ENCODE measurements around the gene SLC16A12.
"Not testable (repeated sequence)": the region's sequence is repeated elsewhere in the genome, so short reads cannot be mapped to it uniquely, and the experiment has no call there.

SLC16A12 gene

GRCh38 chr10:89547853-89548513 lies 12.6 kb upstream of the SLC16A12 start:
- DNase-seq: no peak

- DNase-seq: not testable (repeated sequence)
Measured at GRCh38 chr10:89546651-89547050, 11.3 kb upstream of the SLC16A12 start.

GRCh38 chr10:89543841-89544240 lies 8.4 kb upstream of the SLC16A12 start:
- no peak for DNase-seq

GRCh38 chr10:89540420-89540949 lies 5.1 kb upstream of the SLC16A12 start:
- DNase-seq: no peak

- no peak for DNase-seq
Measured at GRCh38 chr10:89537364-89537763, 2.0 kb upstream of the SLC16A12 start.

GRCh38 chr10:89536013-89536354 lies 590 bp upstream of the SLC16A12 start:
- no peak for DNase-seq

GRCh38 chr10:89534826-89535166 lies 598 bp downstream of the SLC16A12 start:
- no peak for DNase-seq

- DNase-seq: no peak
Measured at GRCh38 chr10:89532476-89532875, 2.9 kb downstream of the SLC16A12 start.

DNA sequence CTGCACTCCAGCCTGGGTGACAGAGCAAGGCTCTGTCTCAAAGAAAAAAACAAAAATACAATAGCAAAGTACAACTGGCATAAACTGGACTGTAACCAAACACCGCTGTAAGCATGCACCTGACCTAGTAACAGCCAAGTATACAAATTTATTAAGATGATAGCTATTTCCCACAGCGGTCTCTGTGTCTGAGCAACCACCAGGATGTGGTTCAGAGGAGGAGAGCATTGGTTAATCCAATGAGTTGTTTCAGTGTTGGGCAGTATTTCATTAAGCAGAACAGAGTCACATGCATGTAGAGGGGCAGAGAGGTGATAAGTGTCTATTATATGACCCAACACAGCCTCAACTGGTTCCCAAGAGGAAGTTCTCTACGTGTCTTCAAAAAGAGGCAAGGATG lies 4.0 kb downstream of the SLC16A12 start:
- DNase-seq: no peak

- DNase-seq: not testable (repeated sequence)
Measured at GRCh38 chr10:89529711-89530110, 5.7 kb downstream of the SLC16A12 start.

DNA sequence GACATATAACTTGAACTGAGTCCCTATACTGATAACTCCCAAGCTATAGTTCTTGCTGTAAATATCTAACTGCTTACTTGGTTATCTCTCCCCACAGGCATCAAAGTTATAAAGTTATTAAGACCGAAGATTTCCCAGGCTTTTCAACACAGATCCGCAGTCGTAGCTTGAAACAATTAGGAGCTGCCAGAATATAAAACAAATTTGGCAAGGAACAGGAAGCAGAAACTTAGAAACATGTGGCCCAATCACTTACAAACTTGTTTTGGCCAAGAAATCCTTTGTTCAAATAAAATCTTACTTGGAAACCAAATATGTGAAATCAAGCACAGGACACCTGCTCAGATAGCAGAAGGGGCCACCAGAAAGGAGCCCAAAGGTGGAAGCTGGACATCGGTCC lies 9.0 kb downstream of the SLC16A12 start:
- DNase-seq: no peak

- DNase-seq: no peak
Measured at GRCh38 chr10:89525556-89525955, 9.8 kb downstream of the SLC16A12 start.

DNA sequence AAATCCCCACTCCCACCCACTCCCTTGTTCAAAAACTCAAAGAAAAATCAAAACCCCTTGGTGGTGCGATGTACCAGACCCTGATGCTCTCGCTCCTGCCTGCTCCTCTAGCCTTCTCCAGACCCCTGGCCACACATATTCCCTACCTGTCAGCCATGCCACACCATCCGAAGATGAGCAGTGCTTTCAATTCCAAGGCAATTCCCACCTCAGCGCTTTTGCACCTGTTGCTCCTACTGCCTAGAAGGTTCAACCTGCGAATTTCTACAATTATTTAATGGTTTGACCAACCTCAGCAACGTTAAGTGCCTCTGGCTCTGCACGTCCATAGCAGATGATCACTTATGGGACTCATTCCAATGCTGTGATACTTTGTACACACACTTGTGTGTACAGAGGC lies 11.1 kb downstream of the SLC16A12 start:
- DNase-seq: no peak

- no peak for DNase-seq
Measured at GRCh38 chr10:89523274-89523673, 12.1 kb downstream of the SLC16A12 start.

- no peak for DNase-seq
Measured at GRCh38 chr10:89522463-89522862, 12.9 kb downstream of the SLC16A12 start.

- no peak for DNase-seq
Measured at GRCh38 chr10:89521368-89521767, 14.0 kb downstream of the SLC16A12 start.

DNA sequence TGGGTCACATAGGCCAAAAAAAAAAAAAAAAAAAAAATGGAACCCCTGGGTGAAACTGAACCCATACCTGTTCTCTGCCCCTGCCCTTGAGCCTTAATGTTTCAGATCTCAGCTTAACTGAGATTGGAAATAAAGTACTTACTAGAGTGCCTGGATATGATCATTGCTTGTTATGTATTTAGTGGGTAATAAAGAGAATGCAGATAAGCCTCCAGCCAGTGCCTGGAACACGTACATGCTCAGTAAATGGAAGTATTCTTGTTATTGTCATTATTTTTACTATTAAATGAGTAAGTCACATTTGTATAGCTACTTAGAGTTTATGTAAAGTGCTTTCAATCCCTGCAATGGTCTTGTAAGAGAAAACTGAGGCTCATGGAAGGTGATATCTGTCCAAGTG lies 14.7 kb downstream of the SLC16A12 start:
- no peak for DNase-seq

GRCh38 chr10:89518876-89519842 lies 16.2 kb downstream of the SLC16A12 start:
- no peak for DNase-seq

DNA sequence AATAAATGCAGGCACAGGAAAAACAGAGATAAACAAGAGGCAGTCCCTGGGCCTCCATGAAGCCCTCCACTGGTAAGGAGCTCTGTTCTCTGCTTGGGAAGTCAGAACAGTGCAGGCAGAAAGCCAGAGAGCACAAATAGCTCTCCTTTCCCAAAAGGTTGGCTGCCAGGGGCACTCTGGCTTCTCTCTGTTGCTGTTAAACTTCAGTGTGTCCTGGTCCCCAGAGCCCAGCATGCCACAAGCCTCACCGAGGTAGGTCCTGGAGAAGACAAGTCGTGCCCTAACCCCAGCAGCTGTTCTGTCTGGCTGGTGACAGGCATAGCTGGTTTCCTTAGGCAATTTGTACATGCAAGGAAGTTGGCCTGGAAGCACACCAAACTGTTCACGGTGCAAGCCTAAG lies 17.3 kb downstream of the SLC16A12 start:
- DNase-seq: no peak

DNA sequence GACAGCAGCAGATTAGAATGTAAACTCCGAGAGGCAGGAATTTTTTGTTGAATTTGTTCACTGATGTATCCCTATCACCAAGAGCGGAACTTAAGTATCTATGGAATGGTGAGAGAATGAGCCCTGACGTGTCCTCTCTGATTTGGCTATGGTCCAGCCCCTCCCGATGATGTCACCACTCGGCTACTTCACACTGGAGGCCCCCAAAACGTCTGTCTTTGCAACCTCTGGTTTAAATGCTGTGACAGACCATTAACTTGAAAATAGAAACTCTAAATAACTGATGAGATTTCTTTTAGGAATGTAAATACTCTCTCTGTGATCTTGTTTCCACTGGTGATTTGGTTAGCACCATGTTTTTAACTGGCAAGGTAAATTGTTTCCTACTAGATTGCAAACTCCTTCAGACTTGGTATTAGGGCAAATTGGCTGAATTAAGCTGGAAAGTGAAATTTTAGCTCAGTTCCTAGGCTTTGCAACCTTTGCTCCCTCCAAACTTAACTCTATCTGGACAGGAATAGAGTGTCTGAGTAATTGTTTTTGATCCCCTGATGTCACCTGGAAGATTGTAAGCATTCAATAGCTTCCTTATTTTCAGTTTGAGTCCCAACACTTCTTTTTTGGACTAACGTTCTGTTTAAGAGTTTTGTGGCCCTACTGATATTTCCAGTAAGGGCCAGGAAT lies 19.1 kb downstream of the SLC16A12 start:
- no peak for DNase-seq

DNA sequence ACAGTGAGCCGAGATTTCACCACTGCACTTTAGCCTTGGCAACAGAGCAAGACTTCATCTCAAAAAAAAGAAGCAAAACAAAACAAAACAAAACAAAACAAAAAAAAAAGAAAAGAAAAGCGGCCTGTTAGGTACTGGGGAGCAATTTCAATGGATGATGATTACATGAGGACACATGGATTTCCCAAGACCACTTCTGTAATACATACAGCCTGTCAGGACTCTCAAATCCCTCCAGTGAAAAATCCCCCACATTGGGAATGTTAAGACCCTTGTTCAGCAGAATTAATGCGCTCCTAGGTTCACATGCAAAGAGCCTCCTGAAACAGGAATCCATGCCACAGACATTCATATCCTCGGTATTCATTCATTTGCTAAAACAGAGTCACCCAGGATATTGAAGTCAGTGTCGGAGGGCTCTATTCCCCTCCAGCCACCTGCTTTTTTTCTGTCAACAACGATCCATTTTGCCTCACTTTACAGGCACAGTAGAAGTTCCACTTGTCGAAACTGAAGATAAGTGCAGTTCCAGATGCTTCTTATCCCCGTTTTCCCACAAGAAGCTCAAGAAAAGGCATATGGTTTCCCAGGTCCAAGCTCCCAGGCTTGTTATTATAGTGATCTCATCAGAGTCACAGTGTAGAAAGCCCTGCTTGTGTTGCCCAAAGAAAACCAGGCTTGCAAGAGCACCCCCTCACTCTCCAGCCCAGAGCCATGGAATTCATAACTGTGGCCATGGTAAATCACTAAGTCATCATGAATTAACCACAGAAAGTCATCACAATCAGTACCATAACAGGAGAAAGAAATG lies 20.2 kb downstream of the SLC16A12 start:
- no peak for DNase-seq

GRCh38 chr10:89513206-89513605 lies 22.2 kb downstream of the SLC16A12 start:
- DNase-seq: no peak

All from NCI-H1048 (cell line).